ENCODE results near the gene CADPS2. TPM values are rescaled to one million over a fixed set of nuclear protein-coding genes. Genes with fewer than 3 reads are reported as not detected.
"Not testable (repeated sequence)": the region's sequence is repeated elsewhere in the genome, so short reads cannot be mapped to it uniquely, and the experiment has no call there.

The CADPS2 gene
- total RNA-seq, 1 donor from 2014 or later: 0.22 TPM

DNA sequence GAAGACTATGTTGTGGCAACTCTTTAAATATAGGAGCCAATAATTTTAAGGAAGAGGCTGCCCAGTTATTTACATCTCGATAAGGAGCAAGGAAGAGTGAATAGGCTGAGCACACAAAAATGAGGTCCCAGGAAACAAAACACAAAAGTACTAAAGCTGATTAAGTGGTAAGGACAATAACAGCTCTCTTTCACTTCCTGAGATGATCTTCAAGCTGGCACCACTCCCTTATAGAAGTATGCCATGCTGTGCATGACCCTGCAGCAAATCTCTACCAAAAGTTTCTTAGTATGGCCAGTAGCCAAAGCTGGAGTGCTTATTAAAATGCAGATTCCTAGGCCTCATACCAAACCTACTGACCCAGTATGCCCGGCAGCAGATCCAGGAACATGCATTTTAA is 39.7 kb downstream of the CADPS2 start:
- no peaks in the 10 kb centered on the region for H3K27me3 Mint-ChIP-seq (ENCODE audit: unreplicated experiment)
- TF ChIP-seq, protein P1, sequence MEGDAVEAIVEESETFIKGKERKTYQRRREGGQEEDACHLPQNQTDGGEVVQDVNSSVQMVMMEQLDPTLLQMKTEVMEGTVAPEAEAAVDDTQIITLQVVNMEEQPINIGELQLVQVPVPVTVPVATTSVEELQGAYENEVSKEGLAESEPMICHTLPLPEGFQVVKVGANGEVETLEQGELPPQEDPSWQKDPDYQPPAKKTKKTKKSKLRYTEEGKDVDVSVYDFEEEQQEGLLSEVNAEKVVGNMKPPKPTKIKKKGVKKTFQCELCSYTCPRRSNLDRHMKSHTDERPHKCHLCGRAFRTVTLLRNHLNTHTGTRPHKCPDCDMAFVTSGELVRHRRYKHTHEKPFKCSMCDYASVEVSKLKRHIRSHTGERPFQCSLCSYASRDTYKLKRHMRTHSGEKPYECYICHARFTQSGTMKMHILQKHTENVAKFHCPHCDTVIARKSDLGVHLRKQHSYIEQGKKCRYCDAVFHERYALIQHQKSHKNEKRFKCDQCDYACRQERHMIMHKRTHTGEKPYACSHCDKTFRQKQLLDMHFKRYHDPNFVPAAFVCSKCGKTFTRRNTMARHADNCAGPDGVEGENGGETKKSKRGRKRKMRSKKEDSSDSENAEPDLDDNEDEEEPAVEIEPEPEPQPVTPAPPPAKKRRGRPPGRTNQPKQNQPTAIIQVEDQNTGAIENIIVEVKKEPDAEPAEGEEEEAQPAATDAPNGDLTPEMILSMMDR (IDR thresholded peaks at IDR 0.05; ENCODE audit: partially characterized antibody, unreplicated experiment): no peak
- H3K4me3 Mint-ChIP-seq (ENCODE audit: unreplicated experiment): no peak overlapping the region
- H3K36me3 Mint-ChIP-seq (ENCODE audit: unreplicated experiment): peaks cover 4% of the 10 kb centered on the region
- H3K4me1 Mint-ChIP-seq (ENCODE audit: low read depth, unreplicated experiment): no peaks in the 10 kb centered on the region
- DNase-seq: no peak
- no peak overlapping the region for H3K27ac Mint-ChIP-seq (ENCODE audit: unreplicated experiment)
- no peaks in the 10 kb centered on the region for H3K9me3 Mint-ChIP-seq (ENCODE audit: unreplicated experiment)

DNA sequence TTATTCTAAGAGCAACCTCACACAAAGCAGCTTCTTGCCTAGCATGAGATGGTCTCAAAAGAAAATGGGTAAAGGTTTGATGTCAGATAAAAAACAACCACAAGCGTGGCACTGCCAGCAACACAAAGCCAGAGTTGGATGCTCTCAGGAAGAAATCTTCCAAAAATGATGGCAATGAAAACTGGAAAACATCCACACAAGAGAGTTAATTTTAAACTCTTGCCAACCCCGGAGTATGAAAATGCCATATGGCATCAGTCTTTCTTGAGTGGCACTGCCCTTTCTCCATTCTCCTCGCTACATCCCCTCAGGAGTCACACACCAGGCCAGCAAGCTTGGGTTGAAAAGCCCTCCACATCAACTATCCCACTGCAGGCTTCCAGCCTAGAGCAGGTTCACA is 41.0 kb downstream of the CADPS2 start:
- TF ChIP-seq, protein P1 (IDR thresholded peaks at IDR 0.05; ENCODE audit: partially characterized antibody, unreplicated experiment): no peak
- no peak overlapping the region for H3K4me3 Mint-ChIP-seq (ENCODE audit: unreplicated experiment)
- H3K27ac Mint-ChIP-seq (ENCODE audit: unreplicated experiment): no peak overlapping the region
- DNase-seq: no peak
- H3K9me3 Mint-ChIP-seq (ENCODE audit: unreplicated experiment): no peaks in the 10 kb centered on the region
- H3K27me3 Mint-ChIP-seq (ENCODE audit: unreplicated experiment): no peaks in the 10 kb centered on the region
- no peaks in the 10 kb centered on the region for H3K36me3 Mint-ChIP-seq (ENCODE audit: unreplicated experiment)
- no peaks in the 10 kb centered on the region for H3K4me1 Mint-ChIP-seq (ENCODE audit: low read depth, unreplicated experiment)

DNA sequence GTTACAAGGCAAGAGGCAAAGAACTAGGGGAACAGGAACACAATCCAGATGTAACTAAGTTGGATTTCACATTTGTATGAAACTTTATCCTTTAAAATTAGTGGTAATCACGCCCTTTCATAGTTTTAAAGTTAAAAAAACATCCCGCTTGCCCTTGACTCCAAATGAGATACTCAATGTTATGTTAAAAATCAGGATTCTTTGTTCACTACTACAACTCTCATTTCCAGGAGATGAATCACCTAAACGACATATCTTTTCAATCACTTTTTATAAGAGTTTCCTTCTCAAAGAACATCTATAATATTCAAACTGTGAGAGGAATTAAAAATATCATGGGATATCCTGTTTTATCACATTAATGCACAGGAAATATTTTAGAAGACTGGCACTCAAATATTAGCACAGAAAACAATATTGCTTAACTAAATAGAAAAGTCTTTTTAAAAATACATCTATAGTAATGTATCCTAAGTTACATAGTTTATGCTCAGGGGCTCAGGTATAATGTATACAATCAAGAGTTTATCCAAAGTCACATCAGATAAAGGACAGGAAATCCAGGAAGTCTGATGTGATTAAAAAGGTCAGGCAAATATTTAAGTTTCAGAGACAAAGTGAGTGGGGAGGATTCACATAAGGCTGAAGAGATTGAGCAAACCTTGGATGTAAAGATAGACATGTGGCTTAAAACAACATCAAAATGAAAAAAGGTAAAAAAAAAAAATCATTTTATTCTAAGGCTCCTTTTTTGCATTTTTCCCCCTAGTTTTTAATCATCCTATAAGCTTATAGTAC is 41.9 kb downstream of the CADPS2 start:
- no peak overlapping the region for H3K4me3 Mint-ChIP-seq (ENCODE audit: unreplicated experiment)

DNA sequence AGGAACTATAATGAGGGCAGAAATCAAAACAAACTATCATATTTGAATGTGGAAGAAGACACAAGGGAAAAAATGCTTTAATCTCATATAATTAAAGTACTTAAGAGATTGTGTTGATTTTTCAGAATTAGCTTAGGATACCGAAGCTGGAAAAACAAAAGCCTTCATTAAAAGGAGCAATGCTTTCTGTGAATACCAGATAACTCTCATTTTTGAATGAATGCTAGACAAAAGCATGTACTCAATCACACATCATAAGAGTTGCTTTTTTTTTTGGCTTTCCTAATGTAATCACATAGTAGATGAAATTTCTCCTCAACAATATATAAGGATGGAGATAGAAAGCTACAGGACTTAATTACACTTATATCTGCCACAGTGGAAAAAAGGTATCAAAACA is 43.3 kb downstream of the CADPS2 start:
- H3K4me1 Mint-ChIP-seq (ENCODE audit: low read depth, unreplicated experiment): no peaks in the 10 kb centered on the region
- DNase-seq: no peak
- no peaks in the 10 kb centered on the region for H3K27me3 Mint-ChIP-seq (ENCODE audit: unreplicated experiment)
- H3K27ac Mint-ChIP-seq (ENCODE audit: unreplicated experiment): no peak overlapping the region
- TF ChIP-seq, protein P1 (IDR thresholded peaks at IDR 0.05; ENCODE audit: partially characterized antibody, unreplicated experiment): no peak
- H3K36me3 Mint-ChIP-seq (ENCODE audit: unreplicated experiment): no peaks in the 10 kb centered on the region
- no peaks in the 10 kb centered on the region for H3K9me3 Mint-ChIP-seq (ENCODE audit: unreplicated experiment)
- H3K4me3 Mint-ChIP-seq (ENCODE audit: unreplicated experiment): no peak overlapping the region

More for the DNA sequence above, 41.9 kb downstream of the CADPS2 start:
- Mint-ChIP-seq H3K9me3 (ENCODE audit: unreplicated experiment) (no peaks in the 10 kb centered on the region), H3K36me3 (ENCODE audit: unreplicated experiment) (no peaks in the 10 kb centered on the region), H3K4me1 (ENCODE audit: low read depth, unreplicated experiment) (no peaks in the 10 kb centered on the region), H3K27ac (ENCODE audit: unreplicated experiment) (no peak overlapping the region), H3K27me3 (ENCODE audit: unreplicated experiment) (no peaks in the 10 kb centered on the region)
- no peak for DNase-seq
- TF ChIP-seq, protein P1 (IDR thresholded peaks at IDR 0.05; ENCODE audit: partially characterized antibody, unreplicated experiment): no peak

DNA sequence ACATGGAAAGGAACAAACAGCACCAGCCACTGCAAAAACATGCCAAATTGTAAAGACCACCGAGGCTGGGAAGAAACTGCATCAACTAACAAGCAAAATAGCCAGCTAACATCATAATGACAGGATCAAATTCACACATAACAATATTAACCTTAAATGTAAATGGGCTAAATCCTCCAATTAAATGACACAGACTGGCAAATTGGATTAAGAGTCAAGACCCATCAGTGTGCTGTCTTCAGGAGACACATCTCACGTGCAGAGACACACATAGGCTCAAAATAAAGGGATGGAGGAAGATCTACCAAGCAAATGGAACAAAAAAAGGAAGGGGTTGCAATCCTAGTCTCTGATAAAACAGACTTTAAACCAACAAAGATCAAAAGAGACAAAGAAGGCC is 50.0 kb downstream of the CADPS2 start:
- H3K4me1 Mint-ChIP-seq (ENCODE audit: low read depth, unreplicated experiment); DNase-seq; H3K27me3 Mint-ChIP-seq (ENCODE audit: unreplicated experiment); H3K36me3 Mint-ChIP-seq (ENCODE audit: unreplicated experiment); H3K9me3 Mint-ChIP-seq (ENCODE audit: unreplicated experiment); H3K27ac Mint-ChIP-seq (ENCODE audit: unreplicated experiment); H3K4me3 Mint-ChIP-seq (ENCODE audit: unreplicated experiment): not testable (repeated sequence)

DNA sequence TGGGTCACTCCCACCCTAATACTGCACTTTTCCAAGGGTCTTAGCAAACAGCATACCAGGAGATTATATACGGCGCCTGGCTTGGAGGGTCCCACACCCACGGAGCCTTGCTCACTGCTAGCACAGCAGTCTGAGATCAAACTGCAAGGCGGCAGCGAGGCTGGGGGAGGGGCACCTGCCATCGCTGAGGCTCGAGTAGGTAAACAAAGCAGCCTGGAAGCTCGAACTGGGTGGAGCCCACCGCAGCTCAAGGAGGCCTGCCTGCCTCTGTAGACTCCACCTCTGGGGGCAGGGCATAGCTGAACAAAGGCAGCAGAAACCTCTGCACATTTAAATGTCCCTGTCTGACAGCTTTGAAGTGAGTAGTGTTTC is 51.7 kb downstream of the CADPS2 start:
- not testable (repeated sequence) for H3K36me3 Mint-ChIP-seq (ENCODE audit: unreplicated experiment); H3K27ac Mint-ChIP-seq (ENCODE audit: unreplicated experiment); H3K9me3 Mint-ChIP-seq (ENCODE audit: unreplicated experiment); H3K4me1 Mint-ChIP-seq (ENCODE audit: low read depth, unreplicated experiment); H3K27me3 Mint-ChIP-seq (ENCODE audit: unreplicated experiment); H3K4me3 Mint-ChIP-seq (ENCODE audit: unreplicated experiment)
- DNase-seq: peak; percentile 21
